ENCODE results near the gene SPEG. TPM values are rescaled to one million over a fixed set of nuclear protein-coding genes. Genes with fewer than 3 reads are reported as not detected.
A peak's percentile ranks its signal among the peaks of the same experiment; 100 is the strongest.

The SPEG gene
- total and polyA plus RNA-seq, 2 of the 8 experiments (the other 6 are each of a cell fraction or from before 2014, with no cell fraction given): 19.9 to 32.0 TPM

DNA sequence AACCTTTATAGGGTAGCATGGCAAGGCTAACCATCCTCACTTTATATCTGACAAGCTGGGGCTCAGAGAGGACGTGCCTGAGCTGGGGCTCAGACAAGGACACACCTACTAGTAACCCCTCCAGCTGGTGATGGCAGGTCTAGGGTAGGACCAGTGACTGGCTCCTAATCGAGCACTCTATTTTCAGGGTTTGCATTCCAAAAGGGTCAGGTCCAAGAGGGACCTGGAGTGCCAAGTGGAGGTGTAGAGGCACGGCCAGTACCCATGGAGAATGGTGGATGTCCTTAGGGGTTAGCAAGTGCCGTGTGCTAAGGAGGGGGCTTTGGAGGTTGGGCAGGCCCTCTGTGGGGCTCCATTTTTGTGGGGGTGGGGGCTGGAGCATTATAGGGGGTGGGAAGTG is 17.7 kb upstream of the SPEG start:
- Histone ChIP-seq H3K23ac (ENCODE audit: insufficient read length) (no peak overlapping the region), H3K79me2 (ENCODE audit: control insufficient read depth in 1 of 2, insufficient read depth in 2 of 2, low read length in 2 of 2) (no peaks in the 10 kb centered on the region), H3K14ac (ENCODE audit: insufficient read length) (no peak overlapping the region), H4K20me1 (replicated peaks in 1 of 2; ENCODE audit: control insufficient read depth in 1 of 2, insufficient read depth in 2 of 2, low read length in 2 of 2) (no peaks in the 10 kb centered on the region), H2BK12ac (ENCODE audit: low read depth, low read length) (peak overlapping the region; percentile 85; the same call in 1 of the 2 replicates), H3K27me3 (replicated peaks in 1 of 4; ENCODE audit: control insufficient read depth in 3 of 4, extremely low read depth in 1 of 4, insufficient read depth in 3 of 4, low read length in 3 of 4) (peaks cover 15 to 36% (median 29%) of the 10 kb centered on the region in 4 experiments), H3K9ac (replicated peaks in 1 of 4; ENCODE audit: extremely low read depth in 1 of 4, low read depth in 3 of 4, low read length in 3 of 4) (no peak overlapping the region), H2AFZ (ENCODE audit: low read length) (no peak overlapping the region), H2BK120ac (replicated peaks; ENCODE audit: low read depth, low read length) (peak overlapping the region; percentile 75), H3K79me1 (ENCODE audit: low read depth, low read length) (no peaks in the 10 kb centered on the region), H4K8ac (ENCODE audit: extremely low read depth, insufficient read depth, low read length) (no peak overlapping the region), H3K4me1 (replicated peaks in 1 of 4; ENCODE audit: control insufficient read depth in 3 of 4, insufficient read depth in 4 of 4, low read length in 3 of 4) (peaks cover 8 to 26% (median 15%) of the 10 kb centered on the region in 4 experiments), H3K56ac (replicated peaks; ENCODE audit: insufficient read length, low read depth, low read length) (no peak overlapping the region), H3K4ac (replicated peaks; ENCODE audit: insufficient read length, low read depth, low read length) (no peak overlapping the region), H3K18ac (ENCODE audit: extremely low read depth, low read length) (no peak overlapping the region), H3K4me3 (ENCODE audit: extremely low read depth in 1 of 4, insufficient read depth in 2 of 4, low read depth in 3 of 4, low read length in 4 of 4) (no peak overlapping the region), H4K5ac (ENCODE audit: insufficient read length, low read depth, low read length) (no peak overlapping the region), H2AK5ac (ENCODE audit: low read depth, low read length) (no peak overlapping the region; the same call in 1 of the 2 replicates), H4K91ac (replicated peaks; ENCODE audit: insufficient read length, low read length) (no peak overlapping the region), H3K4me2 (ENCODE audit: insufficient read depth in 1 of 2, low read depth in 2 of 2, low read length in 2 of 2) (0 out of 4 replicates have a peak overlapping the region, but pooled peaks of 1 of the 2 experiments have one; percentile 12), H2BK5ac (ENCODE audit: low read depth, low read length) (no peak overlapping the region), H2BK15ac (ENCODE audit: low read length) (peak overlapping the region; percentile 88; the same call in 1 of the 2 replicates), H3K23me2 (ENCODE audit: low read depth, low read length) (no peaks in the 10 kb centered on the region; the same call in 1 of the 2 replicates), H3K9me3 (ENCODE audit: insufficient read depth in 2 of 2, low read depth in 1 of 2, low read length in 1 of 2) (no peaks in the 10 kb centered on the region), H3K36me3 (ENCODE audit: control insufficient read depth in 2 of 4, insufficient read depth in 4 of 4, low read length in 3 of 4) (no peaks in the 10 kb centered on the region), H2BK20ac (ENCODE audit: low read length) (peak overlapping the region; percentile 86), H3K27ac (ENCODE audit: low read depth, low read length) (no peak overlapping the region)
- FAIRE-seq: no peak
- POLR2A ChIA-PET (ENCODE audit: partially characterized antibody): interaction anchor here (1.0 to 4.6 kb wide), 3 partner anchors 10 to 41 kb away, joined by 3 to 17 read pairs (median 3); no protein-coding TSS in a partner anchor
- TF ChIP-seq YY1 (IDR thresholded peaks at IDR 0.05; ENCODE audit: low read depth, low read length) (no peak), CBX8 (IDR thresholded peaks at IDR 0.05; ENCODE audit: borderline replicate concordance, low read depth, low read length) (no peak), SRF (IDR thresholded peaks at IDR 0.05; ENCODE audit: low read depth, low read length) (no peak), RBBP5 (IDR thresholded peaks at IDR 0.05; ENCODE audit: borderline replicate concordance, low read depth, low read length) (no peak), RFX5 (IDR thresholded peaks at IDR 0.05; ENCODE audit: borderline replicate concordance, low read depth, low read length) (no peak), MAFK (IDR thresholded peaks at IDR 0.05; ENCODE audit: low read depth, low read length) (no peak), KDM1A (IDR thresholded peaks at IDR 0.05; ENCODE audit: borderline replicate concordance, low read length) (no peak), BACH1 (IDR thresholded peaks at IDR 0.05; ENCODE audit: low read length) (no peak), POLR2AphosphoS5 (IDR thresholded peaks at IDR 0.05; ENCODE audit: low read depth, low read length) (no peak), HDAC2 (IDR thresholded peaks at IDR 0.05; ENCODE audit: borderline replicate concordance in 1 of 2, low read depth in 2 of 2, low read length in 2 of 2) (no peak), CHD1 (IDR thresholded peaks at IDR 0.05; ENCODE audit: low read depth, low read length) (no peak)
- CTCF ChIA-PET (ENCODE audit: partially characterized antibody): interaction anchor here (1.6 to 88.6 kb wide), 5 partner anchors 10 to 73 kb away, joined by 5 to 7248 read pairs (median 21); partner anchors contain the start of genes ASIC4, CHPF, GMPPA and SPEG
- 83% methylated on average over 4 of the region's 4 CpGs; no CpG with 5 or more reads in 1 of the 2 experiments for WGBS, 2 experiments (ENCODE audit: extremely low coverage in 1 of 2, insufficient coverage in 1 of 2, insufficient read length in 1 of 2, insufficient replicate concordance in 2 of 2, low coverage in 1 of 2, low lambda C conversion rate in 2 of 2, missing lambda C conversion rate in 1 of 2)
- DNase-seq (ENCODE audit: low read depth in 1 of 2, low spot score in 2 of 2): no peak
